Measurements from ENCODE around the gene MLLT3.

Gene MLLT3

DNA sequence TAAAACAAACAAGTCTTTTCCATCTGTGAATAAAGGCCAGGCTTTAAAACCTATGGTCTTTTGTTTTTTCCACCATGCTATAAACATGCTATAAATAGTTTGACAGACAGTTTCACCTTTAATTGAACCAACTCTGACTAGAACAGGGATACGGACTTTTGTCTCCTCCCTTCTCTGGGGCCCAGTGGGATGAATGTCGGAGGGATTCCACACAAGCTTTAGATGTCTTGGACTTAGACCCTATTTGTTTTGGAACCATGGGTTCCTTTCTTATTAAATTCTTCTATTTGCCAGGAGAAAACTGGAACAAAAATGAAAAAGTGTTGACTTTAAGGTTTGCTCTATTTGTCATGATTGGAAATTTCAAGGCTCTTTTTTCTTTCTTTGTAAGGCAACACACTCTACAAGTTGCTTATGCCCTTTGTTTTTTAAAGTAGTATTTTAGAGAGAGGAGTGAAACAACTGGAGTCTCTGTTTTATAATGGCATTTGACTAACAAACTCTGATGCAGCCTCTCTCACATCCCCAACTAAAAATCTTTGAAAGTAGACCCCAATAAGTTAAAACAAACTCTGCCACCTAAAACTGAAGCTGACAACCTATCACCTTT is 145.3 kb downstream of the MLLT3 start:
- DNase-seq (ENCODE audit: low spot score), result no peak

DNA sequence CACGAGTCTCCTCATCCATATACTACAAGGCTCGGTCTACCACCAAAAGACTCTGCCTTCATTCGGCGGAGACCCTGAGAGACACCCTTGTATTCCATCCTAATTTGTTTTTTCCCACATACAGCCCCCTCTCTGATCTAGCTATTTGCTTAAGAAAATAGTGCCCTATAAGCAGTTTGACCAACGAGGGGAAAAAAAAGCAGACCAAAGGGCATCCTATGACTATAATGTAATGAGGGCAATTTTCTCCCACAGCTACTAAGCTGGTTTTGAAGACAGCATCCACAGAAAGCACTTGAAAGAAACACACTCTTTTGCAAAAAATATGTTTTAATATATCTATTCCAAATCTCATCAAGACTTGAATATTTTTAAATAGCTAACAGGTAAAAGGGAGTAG is 147.8 kb downstream of the MLLT3 start:
- no peak for DNase-seq (ENCODE audit: low spot score)

DNA sequence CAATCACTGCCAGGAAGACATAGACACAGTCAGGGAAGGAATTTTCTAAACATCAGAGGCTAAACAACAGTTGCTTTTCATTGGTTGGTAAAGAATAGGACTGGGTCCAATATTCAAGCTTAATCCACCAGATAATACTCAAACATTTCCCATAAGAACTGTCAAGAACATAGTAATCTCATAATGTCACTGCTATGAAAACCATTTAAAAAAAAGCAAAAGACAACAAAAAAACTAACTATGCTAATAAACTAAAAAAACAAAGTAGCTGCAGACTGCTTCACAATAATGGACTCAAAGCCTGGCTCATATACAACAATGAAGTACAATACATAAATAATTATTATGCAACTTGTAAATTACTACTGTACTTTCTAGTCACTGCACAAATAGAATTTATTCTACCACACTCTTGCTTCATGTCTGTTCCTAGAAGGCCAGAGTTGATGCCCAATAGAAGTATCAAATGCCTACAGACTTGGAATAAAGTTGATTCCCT is 148.7 kb downstream of the MLLT3 start:
- no peak for DNase-seq (ENCODE audit: low spot score)

DNA sequence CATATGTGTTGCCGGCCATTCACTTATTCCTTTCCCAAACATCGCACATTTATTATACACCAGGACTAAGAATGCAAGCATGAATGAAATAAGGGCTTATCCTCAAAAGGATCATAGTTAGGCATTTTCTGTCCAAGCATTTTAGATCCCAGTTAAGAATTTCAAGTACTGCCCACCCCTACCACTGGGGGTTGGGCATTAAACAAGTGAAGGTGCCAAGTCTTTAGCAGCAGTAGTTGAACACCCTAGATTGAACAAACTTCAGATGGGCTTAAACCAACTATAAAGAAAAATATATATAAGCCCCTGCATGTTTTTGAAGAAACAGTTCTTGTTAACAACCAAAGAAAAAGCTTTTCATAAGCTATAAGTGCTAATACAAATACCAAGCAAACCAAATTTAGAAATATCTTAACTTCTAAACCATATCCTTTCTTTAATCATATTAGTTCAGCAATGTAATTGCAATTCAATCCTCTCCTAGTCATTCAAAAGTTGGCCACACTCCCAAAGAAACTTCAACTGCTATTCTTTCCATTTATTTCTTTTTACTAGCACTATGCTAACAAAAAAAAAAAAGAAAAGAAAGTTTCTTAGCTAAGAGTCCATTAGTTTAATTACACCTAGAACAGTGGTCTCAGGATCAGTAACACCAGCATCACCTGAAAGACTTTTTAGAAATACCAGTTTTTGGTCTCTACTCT is 149.8 kb downstream of the MLLT3 start:
- DNase-seq (ENCODE audit: low spot score), result no peak

DNA sequence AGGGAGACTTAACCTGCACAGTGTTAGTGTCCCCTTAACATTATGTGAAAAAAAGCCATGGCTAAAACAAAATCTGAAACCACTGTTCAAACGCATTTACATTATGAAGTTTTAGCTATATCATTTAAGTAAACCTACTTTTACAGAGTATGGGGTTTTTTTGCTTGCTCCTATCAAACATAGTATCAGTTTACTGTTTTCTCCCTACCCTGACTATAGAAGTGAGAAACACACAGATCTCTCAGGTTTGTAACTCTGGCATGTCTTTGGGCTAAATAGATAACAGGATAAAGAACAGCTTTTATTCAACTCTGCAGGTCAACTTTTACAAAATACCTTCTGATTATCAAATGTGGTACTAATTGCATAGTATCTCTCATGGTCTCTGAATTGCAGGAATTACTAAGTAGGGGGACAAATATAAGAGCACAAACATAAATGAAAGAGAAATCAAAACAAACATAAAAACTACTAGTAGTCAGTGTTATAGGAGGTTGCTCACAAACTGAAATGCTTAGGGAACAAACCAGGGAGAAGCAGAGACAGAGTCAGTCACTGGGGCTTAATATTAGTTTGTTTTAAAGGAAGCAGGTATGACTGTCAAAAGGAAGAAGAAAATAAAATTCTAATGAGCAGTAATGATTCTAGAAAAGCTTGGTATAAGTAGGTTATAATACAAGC is 155.8 kb downstream of the MLLT3 start:
- DNase-seq (ENCODE audit: low spot score), result no peak

DNA sequence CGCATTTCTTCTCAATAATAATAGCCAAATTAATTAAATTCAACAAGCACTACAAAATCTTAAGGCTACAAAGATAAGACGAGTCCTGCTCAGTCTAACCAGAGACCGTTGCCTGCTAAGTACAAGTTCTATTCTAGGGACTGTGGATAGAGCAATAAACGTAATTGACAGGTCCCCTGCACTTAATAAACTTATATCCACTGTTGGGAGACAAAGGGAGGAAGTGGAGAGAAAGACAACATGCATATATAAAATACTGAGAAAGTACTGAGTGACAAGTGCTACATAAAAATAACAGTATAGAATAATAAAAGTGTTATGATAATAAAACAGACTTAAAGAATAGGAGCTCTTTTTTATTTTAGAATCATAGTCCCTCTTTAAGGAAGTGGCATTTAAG is 158.1 kb downstream of the MLLT3 start:
- DNase-seq (ENCODE audit: low spot score), result no peak

DNA sequence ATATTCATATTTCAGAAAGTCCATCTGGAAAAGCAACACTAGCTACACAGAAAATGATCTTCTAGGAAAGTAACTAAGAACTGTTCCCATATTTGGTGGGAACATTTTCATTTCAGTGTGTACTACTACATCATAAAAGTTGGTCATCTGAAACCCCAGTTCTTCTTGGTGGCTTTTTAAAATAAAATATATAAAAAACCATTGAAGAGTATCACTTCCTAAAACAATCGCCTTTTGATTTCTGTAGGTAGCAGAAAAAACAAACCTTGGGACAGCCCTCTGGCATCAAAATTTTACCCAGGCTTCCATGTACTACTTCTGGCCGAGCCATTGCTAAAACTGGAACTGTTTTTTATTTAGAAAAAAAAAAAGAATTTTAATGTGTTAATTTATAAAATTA is 158.5 kb downstream of the MLLT3 start:
- no peak for DNase-seq (ENCODE audit: low spot score)

DNA sequence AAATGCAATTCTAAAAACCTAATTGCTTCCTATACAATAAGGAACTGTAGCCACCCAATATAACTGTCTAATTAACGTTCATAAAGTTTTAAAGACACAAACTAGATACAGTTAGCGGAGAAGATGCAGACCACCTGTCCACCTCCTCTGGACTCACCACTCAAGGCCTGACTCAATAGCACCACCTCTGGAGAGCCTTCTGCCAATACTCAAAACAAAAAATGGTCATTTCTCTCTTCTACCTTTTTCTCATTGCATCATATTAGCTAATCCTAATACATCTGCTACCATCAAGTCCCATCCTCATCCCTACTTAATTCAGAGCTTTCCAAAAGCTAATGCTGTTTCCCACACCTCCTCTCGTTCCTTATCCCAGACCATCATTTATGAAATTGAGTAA is 159.9 kb downstream of the MLLT3 start:
- DNase-seq (ENCODE audit: low spot score), result no peak

DNA sequence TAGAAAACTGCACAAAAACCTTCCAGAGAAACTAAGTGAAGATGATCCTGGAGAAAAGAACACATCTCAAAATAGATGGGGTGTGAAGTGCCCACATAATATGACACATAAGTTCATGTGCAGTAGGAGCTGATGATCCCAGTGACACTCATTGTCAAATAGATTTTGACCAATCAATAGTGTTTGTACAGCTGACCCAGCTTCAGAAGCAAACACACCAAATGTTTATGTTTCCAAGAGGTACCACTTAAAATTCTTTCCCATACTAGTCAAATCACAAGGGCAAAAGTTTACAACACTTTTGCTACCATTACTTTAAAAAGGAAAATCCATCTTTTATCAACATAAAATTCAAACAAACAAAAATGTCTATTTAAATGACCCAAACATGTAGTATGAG is 175.0 kb downstream of the MLLT3 start:
- no peak for DNase-seq (ENCODE audit: low spot score)

DNA sequence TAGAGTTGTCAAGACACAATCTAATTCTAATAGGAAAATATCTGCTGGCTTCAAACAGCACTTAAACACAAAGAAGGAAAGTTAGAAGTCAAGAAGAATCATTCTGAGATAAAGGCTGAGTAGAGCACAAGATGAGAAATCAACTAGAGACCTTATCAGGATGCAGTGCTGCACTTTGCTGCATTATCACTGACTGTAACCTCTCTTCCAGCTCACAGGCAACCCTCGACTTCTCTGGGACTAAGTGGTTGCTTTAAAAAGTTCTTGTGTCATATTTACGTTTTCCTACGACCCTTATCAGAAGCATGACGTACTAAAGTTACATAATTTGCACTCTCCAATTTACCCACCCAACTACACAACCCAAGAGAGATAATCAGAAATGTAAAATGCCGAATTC is 176.1 kb downstream of the MLLT3 start:
- DNase-seq (ENCODE audit: low spot score), result no peak

DNA sequence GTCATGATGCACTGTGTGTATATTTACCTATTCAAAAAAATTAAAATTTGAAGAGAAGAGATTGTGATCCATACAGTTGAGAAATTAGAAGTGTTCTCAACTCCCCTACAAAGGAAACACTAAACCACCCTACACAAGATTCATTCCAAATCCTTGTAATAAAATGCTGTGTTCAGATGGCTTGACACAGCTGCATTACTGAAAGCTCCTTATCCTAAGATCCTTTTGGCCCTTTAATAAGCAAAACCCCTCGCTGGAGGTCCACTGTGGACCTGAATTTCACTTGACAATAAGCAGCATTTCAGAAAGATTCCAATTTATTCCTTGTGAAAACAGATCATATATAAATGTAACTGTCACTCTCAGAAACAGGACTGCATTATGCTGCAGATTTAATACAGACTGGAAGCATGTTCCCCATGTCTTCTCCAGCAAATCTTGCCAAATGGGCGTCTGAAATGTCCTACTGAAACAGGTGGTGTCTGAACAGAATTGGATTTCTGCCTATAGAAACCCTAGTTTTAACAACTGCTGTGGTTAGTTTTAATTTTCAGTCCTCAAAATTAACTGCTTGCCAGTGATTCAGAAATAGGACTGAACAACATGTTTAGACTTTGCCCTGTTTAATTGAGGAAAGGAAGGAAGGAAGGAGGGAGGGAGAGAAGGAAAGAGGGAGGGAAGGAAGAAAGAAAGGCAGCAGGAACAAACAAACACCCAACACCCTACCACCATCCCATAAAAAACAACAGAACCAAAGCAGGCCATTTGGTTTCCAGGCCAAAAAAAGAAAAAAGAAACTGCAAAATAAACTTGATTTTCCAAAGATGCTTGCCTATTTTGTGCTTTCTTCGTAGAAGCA is 179.6 kb downstream of the MLLT3 start:
- DNase-seq (ENCODE audit: low spot score), result no peak

DNA sequence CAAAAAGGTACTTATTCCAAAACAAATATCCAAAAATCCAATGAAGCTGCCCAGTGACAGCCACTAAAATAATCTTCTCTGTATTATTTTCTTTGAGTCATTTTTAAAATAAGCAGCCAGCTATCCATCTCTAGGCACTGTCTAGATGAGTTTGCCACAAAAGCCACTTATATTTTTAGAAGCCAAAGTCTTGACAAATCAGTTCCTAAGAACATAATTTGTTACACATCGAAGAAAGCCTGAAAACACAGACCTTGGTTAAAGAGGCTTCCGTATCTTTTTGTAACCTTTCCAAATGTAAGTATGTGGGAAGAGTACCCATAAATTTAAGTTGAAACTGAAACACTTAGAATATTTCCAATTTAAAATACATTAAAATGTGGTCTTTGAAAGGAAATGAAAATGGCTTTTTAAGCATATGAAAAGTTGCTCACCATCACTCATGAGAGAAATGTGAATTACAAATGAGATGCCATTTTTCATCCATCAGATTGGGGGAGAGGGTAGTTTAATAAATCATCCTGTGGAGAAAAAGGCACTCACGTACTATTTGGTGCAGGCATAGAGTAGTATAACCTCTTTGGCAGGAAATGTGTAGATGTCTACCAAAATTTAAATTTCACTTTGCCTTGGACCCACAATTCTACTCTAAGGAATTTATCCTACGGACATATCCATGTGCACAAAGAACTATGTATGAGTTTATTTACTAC is 180.4 kb downstream of the MLLT3 start:
- no peak for DNase-seq (ENCODE audit: low spot score)

DNA sequence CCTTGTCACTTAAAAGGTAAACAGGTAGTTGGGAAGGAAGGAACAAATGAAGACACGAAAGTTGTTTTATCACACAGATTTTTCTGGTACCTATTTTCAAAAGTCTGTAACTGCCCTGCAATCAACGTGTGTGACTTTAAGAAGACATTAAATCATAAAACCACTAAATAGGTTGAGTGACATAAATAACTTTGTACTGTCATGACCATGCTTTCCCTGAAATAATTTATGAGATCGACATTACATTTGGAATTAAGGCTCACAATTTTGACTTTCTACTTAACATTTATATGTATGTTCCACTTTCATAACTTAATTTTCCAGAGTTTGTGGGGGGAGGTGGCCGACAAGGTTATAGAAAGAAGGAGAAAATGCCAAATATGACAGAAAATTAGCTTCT is 181.1 kb downstream of the MLLT3 start:
- DNase-seq (ENCODE audit: low spot score), result no peak

DNA sequence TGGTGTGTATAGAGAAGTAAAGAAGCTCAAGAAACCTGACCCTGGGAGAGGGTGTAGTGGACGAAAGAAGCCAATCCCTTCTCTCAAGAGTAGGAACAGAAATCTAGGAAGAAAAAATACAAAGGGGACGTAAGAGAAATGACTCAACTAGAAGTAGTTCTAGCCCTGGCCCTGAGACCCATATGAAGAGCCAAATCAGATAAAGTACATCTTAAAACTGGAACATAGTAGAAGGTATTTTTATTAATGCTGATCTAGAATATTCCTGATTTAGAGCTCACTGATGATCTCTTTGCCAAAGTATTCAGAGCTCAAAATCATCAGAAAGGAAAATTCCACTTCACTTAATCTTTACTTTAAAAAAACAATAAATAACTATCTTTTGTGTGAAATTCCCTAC is 184.8 kb downstream of the MLLT3 start:
- no peak for DNase-seq (ENCODE audit: low spot score)

DNA sequence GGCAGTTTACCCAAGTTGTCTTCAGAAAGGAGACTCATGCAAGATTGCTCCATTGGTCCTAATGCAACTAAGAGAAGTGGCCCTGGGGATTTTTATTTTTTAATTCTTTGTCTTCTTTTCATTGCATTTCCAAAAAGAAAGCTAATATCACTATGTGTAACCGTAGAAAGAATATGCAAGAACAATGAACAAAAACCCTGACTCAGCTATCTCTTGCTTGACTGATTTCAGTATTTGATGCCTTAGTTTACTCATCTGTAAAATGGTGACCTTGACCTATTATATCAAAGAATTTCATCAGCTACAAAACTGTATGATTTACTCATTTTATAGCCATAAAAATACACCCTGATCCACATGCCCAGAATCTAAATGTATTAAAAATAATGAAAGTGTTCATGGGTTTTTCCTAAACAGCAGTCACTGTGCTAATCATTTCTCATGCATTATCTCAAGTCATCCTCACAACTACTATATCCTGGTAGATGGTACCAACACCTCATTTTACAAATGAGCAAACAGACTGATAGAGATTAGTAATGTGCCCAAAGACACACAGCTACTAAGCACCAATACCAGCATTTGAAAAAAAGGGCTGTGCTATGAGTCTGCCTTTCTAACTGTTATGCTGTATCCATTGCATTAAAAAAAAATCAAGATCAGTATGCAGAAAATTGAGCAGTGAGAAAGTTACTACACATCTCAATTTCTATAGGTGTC is 185.7 kb downstream of the MLLT3 start:
- no peak for DNase-seq (ENCODE audit: low spot score)

DNA sequence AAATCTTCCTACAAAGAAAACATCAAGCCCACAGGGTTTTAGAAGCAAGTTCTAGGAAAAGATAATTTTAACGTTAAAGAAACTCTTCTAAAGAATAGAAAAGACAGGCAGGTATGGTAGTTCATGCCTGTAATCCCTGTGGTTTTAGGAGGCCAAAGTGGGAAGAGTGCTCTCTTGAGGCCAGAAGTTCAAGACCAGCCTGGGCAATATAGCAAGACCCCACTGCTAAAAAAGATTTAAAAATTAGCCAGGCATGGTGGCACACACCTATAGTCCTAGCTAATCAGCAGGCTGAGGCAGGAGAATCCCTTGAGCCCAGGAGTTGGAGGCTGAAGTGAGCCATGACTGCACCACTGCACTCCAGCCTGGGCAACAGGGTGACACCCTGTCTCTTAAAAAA is 193.3 kb downstream of the MLLT3 start:
- no peak for DNase-seq (ENCODE audit: low spot score)

DNA sequence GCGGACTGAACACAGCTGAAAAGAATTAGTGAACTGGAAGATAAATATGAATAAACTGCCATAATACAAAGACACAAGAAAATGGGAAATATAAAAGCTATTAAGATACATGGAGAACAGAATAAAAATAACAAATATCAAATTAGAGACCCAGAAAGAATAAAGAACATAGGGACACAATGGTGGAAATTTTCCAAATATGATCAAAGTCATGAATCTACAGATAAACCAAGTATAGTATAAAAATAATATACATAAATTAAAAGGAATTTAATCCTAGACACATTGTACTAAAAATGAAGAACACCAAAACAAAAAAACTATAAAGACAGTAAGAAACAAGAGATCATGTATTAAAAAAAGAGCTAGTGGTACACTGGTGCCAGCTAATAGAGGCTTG is 194.9 kb downstream of the MLLT3 start:
- no peak for DNase-seq (ENCODE audit: low spot score)

DNA sequence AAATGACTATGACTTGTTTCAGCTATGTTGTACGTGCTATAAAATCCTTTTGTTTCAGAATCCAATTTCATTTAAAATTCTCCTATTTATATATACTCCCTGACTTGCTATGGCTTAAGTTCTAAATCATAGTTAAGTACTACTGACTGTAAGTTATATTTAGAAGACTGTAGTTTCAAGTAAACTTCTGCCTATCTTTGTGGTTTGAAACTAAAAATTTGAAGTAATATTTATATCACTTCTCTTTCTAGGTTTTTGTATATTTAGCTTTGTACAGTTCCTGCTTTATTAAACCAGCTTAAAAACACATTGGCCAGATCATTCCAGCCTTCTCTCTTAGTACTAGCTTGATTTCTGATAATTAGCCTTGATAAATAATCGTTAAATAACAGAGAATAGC is 196.3 kb downstream of the MLLT3 start:
- DNase-seq (ENCODE audit: low spot score), result no peak

DNA sequence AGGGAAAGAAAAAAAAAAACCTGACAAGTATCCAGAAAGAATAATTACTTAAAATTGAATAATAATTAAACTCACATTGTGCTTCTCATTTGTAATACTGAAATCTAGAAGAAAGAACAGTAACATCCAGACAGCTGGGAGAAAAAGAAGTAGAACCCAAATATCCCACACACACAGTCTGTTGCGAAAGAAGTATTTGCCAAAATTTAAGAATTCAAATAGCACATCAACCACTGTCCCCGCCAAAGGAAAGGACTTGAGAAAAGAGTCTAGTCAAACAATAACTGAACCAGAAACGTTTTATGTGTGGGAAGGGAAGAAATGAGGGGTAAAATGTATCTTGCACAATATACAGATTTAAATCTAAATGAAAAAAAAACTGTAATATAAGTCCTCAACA is 202.8 kb downstream of the MLLT3 start:
- no peak for DNase-seq (ENCODE audit: low spot score)

DNA sequence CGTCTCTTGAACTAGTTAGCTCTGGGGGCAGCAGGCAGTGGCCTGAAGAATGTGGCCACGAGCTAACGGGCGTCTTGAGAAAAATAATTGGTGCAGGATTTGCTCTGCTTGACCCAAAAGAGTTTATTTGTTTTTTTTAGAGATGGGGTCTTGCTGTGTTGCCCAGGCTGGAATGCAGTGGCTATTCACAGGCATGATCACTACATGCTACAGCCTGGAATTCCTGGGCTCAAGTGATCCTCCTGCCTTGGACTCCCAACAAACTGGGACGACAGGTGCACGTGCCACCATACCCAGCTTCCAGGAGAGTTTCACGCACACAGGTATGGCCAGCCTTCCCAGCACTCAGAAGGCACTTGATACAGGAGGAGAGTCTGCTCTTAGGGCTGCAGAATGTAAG is 203.8 kb downstream of the MLLT3 start:
- DNase-seq (ENCODE audit: low spot score), result no peak

DNA sequence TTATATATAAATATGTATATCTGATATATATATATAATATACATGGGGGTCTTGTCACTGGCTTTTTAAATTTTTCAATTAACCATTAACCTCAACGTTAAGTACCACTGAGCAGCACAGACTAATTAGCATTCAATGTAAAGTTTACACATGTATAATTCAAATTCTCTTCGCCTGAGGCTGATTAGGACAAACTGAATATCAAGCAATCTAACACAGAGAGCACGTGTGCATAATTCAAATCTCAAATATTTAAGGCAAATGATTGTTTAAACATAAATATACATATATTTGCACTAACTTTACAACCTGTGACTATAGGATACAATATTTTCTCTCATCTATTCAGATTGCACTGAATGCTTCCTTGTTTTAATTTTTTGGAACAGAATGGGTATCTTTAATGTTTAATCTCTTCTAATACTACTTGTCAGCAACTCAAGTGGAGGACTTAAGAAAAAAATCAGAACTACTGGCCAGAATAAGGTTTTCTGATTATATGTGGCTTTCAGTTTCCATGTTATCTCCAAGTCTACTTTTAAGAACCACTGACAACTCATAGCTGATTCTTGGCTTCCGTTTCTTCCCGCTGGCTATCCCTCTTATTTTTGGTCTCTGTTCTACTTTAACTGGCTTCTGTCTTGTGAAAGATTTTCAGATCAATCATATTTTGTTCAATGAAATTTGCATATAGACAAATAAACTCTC is 204.8 kb downstream of the MLLT3 start:
- no peak for DNase-seq (ENCODE audit: low spot score)
